GM12878 (cell line): ENCODE data around the gene KCNN3.

ENCODE experiments used
- BHLHE40 ChIP-seq, 2 experiments: fragments of 450-650 bp in 1 of 2; IDR thresholded peaks; 2 replicates each; pipeline ENCODE4 v1.6.1; 2011 to 2017; ENCODE audit warnings: low read depth in 2 of 2, borderline replicate concordance in 1 of 2, improper control_type of control experiment in 1 of 2, low read length in 1 of 2, mild to moderate bottlenecking in 1 of 2
- CREM ChIP-seq: IDR thresholded peaks from 2 replicates; pipeline ENCODE4 v1.6.1; 2014; ENCODE audit warnings: antibody characterized with exemption, low read depth
- ETV6 ChIP-seq, 2 experiments: fragments of 450-650 bp in 1 of 2; IDR thresholded peaks in 1 of 2; conservative IDR thresholded peaks in 1 of 2; 2 replicates each; pipeline ENCODE4 v1.6.1; 2014; ENCODE audit warnings: antibody characterized with exemption in 1 of 2, borderline replicate concordance in 1 of 2, low read depth in 1 of 2, mild to moderate bottlenecking in 1 of 2, moderate library complexity in 1 of 2
- GABPA ChIP-seq: IDR thresholded peaks from 2 replicates; pipeline ENCODE4 v1.6.1; 2014; ENCODE audit warnings: antibody characterized with exemption, low read depth, mild to moderate bottlenecking, inconsistent platforms
- HDGF ChIP-seq: fragments of 450-650 bp; IDR thresholded peaks from 2 replicates; pipeline ENCODE4 v1.6.1; 2016; ENCODE audit warnings: antibody characterized with exemption
- MXI1 ChIP-seq: fragments of 150-350 bp; IDR thresholded peaks from 2 replicates; pipeline ENCODE4 v1.6.1; 2011; ENCODE audit warnings: low read depth, mild to moderate bottlenecking, inconsistent platforms, low read length, improper control_type of control experiment
- MYB ChIP-seq: fragments of 150-350 bp; IDR thresholded peaks from 2 replicates; pipeline ENCODE4 v1.6.1; 2014; ENCODE audit warnings: mild to moderate bottlenecking, low read depth, low read length, borderline replicate concordance
- RAD51 ChIP-seq: fragments of 450-650 bp; IDR thresholded peaks from 2 replicates; pipeline ENCODE4 v1.6.1; 2016; ENCODE audit warnings: moderate library complexity, mild to moderate bottlenecking, inconsistent platforms
- RFX5 ChIP-seq: IDR thresholded peaks from 2 replicates; pipeline ENCODE4 v1.6.1; 2011; ENCODE audit warnings: low read depth, low read length, improper control_type of control experiment
- TARDBP ChIP-seq: IDR thresholded peaks from 2 replicates; pipeline ENCODE4 v1.6.1; 2016; ENCODE audit warnings: borderline replicate concordance
- ZNF217 ChIP-seq: fragments of 450-650 bp; IDR thresholded peaks from 2 replicates; pipeline ENCODE4 v1.6.1; 2017; ENCODE audit warnings: antibody characterized with exemption, mild to moderate bottlenecking
- ZNF274 ChIP-seq: IDR thresholded peaks from one replicate; pipeline ENCODE4 v1.8.0; 2011; ENCODE audit not compliant: insufficient read length, insufficient read depth
- TF ChIP-seq, protein P1 (sequence below), 3 experiments: IDR thresholded peaks in 2 of 3; conservative IDR thresholded peaks in 1 of 3; 2 replicates each; pipeline ENCODE4 v1.5.1; 2011; ENCODE audit warnings: low read depth in 3 of 3, low read length in 3 of 3, mild to moderate bottlenecking in 3 of 3, control low read depth in 2 of 3, moderate library complexity in 2 of 3, inconsistent platforms in 1 of 3, mixed read lengths in 1 of 3; ENCODE audit not compliant: control insufficient read depth in 2 of 3, insufficient read depth in 1 of 3; ENCODE audit errors: extremely low read depth in 1 of 3
- TF ChIP-seq, protein P2 (sequence below): fragments of 150-350 bp; IDR thresholded peaks from 2 replicates; pipeline ENCODE4 v1.6.1; 2016; ENCODE audit warnings: low read depth, low read length

DNA sequence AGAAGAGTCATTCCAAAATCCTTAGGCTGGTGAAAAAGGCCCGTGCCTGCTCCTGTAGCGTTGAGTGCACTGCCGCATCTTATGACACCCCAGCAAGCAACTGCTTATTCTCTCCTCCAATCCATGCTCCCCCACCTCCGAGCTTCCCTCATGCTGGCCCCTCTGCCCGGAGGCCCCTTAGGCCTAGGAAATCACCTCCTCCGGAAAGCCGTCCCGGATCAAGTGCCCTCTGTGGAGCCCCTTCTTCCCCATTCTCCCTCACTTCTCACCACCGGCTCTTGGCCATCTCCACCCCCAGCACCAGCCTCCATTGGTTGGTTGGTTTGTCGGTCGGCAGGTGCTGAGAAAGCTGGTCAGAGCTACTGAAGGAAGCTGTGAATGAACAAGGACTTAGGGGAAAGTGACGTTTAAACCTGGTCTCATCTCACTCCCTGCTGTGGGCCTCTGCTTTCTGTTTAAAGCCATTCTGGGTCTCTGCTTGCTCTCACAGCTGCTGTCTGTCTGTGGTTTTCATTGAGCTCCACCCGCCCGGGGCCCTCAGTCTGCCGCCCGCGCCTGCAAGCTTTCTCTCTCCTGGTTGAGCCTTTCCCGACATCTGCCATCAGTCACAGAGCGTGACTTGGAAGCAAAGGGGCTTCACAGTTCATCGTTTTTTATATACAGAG, 122.2 kb downstream of the KCNN3 start:
- no peak for TF ChIP-seq RFX5
- TF ChIP-seq TARDBP, result no peak
- TF ChIP-seq HDGF, result no peak
- no peak for TF ChIP-seq ZNF217
- TF ChIP-seq, protein P1, sequence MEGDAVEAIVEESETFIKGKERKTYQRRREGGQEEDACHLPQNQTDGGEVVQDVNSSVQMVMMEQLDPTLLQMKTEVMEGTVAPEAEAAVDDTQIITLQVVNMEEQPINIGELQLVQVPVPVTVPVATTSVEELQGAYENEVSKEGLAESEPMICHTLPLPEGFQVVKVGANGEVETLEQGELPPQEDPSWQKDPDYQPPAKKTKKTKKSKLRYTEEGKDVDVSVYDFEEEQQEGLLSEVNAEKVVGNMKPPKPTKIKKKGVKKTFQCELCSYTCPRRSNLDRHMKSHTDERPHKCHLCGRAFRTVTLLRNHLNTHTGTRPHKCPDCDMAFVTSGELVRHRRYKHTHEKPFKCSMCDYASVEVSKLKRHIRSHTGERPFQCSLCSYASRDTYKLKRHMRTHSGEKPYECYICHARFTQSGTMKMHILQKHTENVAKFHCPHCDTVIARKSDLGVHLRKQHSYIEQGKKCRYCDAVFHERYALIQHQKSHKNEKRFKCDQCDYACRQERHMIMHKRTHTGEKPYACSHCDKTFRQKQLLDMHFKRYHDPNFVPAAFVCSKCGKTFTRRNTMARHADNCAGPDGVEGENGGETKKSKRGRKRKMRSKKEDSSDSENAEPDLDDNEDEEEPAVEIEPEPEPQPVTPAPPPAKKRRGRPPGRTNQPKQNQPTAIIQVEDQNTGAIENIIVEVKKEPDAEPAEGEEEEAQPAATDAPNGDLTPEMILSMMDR (IDR thresholded peaks at IDR 0.05 in 2 of 3, conservative IDR thresholded peaks at IDR 0.05 in 1 of 3; ENCODE audit: control insufficient read depth in 2 of 3, extremely low read depth in 1 of 3, insufficient read depth in 1 of 3, low read depth in 3 of 3, low read length in 3 of 3), result no peak
- TF ChIP-seq RAD51, result no peak
- TF ChIP-seq GABPA, result no peak
- TF ChIP-seq MXI1, result no peak
- peak; percentile 76 for TF ChIP-seq CREM
- TF ChIP-seq ZNF274, result no peak
- TF ChIP-seq, protein P2, sequence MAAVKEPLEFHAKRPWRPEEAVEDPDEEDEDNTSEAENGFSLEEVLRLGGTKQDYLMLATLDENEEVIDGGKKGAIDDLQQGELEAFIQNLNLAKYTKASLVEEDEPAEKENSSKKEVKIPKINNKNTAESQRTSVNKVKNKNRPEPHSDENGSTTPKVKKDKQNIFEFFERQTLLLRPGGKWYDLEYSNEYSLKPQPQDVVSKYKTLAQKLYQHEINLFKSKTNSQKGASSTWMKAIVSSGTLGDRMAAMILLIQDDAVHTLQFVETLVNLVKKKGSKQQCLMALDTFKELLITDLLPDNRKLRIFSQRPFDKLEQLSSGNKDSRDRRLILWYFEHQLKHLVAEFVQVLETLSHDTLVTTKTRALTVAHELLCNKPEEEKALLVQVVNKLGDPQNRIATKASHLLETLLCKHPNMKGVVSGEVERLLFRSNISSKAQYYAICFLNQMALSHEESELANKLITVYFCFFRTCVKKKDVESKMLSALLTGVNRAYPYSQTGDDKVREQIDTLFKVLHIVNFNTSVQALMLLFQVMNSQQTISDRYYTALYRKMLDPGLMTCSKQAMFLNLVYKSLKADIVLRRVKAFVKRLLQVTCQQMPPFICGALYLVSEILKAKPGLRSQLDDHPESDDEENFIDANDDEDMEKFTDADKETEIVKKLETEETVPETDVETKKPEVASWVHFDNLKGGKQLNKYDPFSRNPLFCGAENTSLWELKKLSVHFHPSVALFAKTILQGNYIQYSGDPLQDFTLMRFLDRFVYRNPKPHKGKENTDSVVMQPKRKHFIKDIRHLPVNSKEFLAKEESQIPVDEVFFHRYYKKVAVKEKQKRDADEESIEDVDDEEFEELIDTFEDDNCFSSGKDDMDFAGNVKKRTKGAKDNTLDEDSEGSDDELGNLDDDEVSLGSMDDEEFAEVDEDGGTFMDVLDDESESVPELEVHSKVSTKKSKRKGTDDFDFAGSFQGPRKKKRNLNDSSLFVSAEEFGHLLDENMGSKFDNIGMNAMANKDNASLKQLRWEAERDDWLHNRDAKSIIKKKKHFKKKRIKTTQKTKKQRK, result no peak
- TF ChIP-seq BHLHE40 (IDR thresholded peaks at IDR 0.05; ENCODE audit: borderline replicate concordance in 1 of 2, low read depth in 2 of 2, low read length in 1 of 2), result peak in 1 of 2 experiments; percentile 36; a peak in 1 of 4 replicates
- TF ChIP-seq MYB, result no peak
- TF ChIP-seq ETV6 (conservative IDR thresholded peaks at IDR 0.05 in 1 of 2, IDR thresholded peaks at IDR 0.05 in 1 of 2; ENCODE audit: borderline replicate concordance in 1 of 2, low read depth in 1 of 2), result no peak
